GM15510 (cell line): ENCODE measurements around the gene PHKA2.

Experiments used
- POLR2A ChIP-seq: IDR thresholded peaks from 3 replicates; pipeline ENCODE4 v1.6.1; 2011; ENCODE audit warnings: borderline replicate concordance; ENCODE audit not compliant: insufficient read length; ENCODE audit errors: extremely low read depth

PHKA2 gene

GRCh38 chrX:18873189-18873791 is 110.6 kb downstream of the PHKA2 start:
- TF ChIP-seq POLR2A, result no peak

GRCh38 chrX:18872621-18873020 is 111.3 kb downstream of the PHKA2 start:
- no peak for TF ChIP-seq POLR2A

GRCh38 chrX:18871970-18872369 is 111.9 kb downstream of the PHKA2 start:
- TF ChIP-seq POLR2A, result no peak

GRCh38 chrX:18871161-18871890 is 112.6 kb downstream of the PHKA2 start:
- no peak for TF ChIP-seq POLR2A

GRCh38 chrX:18864390-18864920 is 119.5 kb downstream of the PHKA2 start:
- TF ChIP-seq POLR2A, result no peak

- TF ChIP-seq POLR2A, result no peak
Observed at GRCh38 chrX:18861511-18861910, 122.4 kb downstream of the PHKA2 start.

GRCh38 chrX:18856645-18856997 is 127.3 kb downstream of the PHKA2 start:
- no peak for TF ChIP-seq POLR2A

GRCh38 chrX:18855919-18856644 is 127.8 kb downstream of the PHKA2 start:
- TF ChIP-seq POLR2A, result no peak
